NOMO-1 treated with DMSO at 0.1 percent for 48 hours (cell line): Measurements from ENCODE around the gene CAT.
"Not testable (repeated sequence)": the region's sequence is repeated elsewhere in the genome, so short reads cannot be mapped to it uniquely, and the experiment has no call there.

Experiments
- DNase-seq: peaks from one replicate; lab custom pipeline; 2025; ENCODE audit not compliant: unreplicated experiment; lab: John Stamatoyannopoulos, UW

CAT gene

GRCh38 chr11:34424826-34425225, 13.9 kb upstream of the CAT start:
- not testable (repeated sequence) for DNase-seq

GRCh38 chr11:34425360-34425759, 13.4 kb upstream of the CAT start:
- peak; percentile 71 for DNase-seq

GRCh38 chr11:34425867-34426266, 12.9 kb upstream of the CAT start:
- peak; percentile 98 for DNase-seq

DNA sequence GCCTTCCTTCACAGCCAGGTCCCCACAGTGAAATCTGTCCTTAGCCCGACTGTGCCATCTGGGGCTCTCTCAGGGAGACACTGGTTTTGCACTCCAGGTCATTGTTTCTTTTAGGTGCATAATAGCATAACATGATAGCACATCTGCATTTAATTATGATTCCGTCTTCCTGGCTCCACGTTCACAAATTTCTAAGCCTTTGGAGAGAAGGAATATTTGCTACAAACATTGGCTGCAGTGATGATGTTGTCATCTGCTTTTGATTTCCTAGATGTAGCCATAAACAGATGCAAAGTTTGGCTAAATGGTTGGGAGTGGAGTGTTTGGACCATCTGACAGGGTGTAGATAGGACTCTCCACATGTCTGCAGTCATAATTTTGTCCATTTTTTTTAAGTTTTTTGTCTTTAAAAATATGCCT, 12.0 kb upstream of the CAT start:
- DNase-seq = no peak

DNA sequence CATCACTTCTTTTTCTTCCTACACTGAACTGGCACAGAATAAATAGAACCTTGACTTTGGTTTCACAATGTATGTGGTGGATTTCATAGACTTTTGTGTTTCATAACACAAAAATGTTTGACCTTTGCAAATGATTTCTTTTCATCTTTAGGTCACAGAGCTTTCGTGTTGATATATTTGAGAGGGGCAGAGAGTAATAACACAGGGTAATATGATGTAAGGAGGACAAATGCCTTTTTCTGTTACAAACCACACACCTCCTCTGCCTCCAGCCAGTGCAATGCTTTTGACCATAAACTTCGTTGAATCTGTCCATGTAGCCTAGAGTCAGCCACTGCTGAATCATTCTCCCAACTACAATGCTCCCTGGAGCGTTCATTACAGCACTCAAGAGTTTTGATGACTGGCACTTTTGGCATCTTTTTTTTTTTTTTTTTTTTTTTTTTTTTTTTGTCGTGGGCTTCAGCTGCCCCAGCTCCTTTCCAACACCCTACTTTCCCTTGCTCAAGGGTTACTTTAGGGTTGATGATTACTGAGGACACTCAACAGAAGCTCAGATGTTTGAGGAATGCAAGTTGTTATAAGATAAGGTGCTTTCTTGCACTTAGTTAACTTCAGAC, 11.4 kb upstream of the CAT start:
- DNase-seq = peak; percentile 94

GRCh38 chr11:34431979-34432378, 6.8 kb upstream of the CAT start:
- DNase-seq = peak; percentile 87

- DNase-seq = peak; percentile 81
Observed at GRCh38 chr11:34432822-34433221, 5.9 kb upstream of the CAT start.

DNA sequence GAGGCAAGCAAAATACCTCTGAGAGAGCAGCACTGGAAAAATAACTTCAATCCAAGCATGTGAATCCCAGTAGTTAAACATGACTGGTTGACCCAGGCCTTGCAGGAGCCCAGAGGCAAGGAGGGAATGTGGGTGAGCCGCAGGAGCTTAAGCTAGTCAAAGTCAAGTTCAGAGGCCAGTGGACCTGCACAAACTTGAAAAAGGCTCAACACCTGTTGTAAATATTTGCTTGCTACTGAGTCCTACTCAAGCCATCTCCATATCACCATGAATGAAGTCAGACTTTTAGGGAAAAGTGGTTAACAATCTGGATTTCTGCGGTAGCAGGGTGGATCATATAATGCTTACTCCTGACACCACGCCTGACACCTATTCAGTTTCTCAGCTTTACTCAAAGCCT, 4.8 kb upstream of the CAT start:
- no peak for DNase-seq

GRCh38 chr11:34437224-34438125, 1.3 kb upstream of the CAT start:
- no peak for DNase-seq

DNA sequence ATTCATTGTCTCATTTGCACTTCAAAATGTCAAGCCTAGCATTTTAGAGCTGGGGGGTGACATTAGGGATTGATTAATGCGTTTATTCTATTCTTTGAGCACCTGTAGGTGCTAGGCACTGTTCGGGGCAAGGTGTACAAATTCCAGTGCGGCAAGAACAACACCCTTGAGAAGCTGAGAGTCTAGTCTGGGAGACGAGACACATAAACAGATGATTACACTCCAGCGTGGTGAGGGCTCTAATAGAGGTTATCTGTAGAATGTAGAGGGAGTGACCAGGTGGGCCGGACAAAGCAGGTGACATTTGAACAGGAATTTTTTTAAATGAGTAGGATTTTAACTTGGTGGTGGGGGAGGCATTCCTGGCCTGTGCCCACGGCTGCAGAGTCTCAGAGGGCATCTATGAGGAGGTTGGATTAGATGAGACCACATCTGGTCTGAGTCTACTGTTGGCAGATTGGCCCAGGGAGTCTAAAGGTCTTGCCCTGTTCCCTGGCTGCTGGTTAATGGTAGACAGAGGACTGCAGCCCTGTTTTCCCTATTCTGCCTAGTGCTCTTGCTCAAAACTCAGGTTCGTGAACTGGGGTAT, 970 bp downstream of the CAT start:
- no peak for DNase-seq

- no peak for DNase-seq
Observed at GRCh38 chr11:34441814-34442213, 3.1 kb downstream of the CAT start.

DNA sequence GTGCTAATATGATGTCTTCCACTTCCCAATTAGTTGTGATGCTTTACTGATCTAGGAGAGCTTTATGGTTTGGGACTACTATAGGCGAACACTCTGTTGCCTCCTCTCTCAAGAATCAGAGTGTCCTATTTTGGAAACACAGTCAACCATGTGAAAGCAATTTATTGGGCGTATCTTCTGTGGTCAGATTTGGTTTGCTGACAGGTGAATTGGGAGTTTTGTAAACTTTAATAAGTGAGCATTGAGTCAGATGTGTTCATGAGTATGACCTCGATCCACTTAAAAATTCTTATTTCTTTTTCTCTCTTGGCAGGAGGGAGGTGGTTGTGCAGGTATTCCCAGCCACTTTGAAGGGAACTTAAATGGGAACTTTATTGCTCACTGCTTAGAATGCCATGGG, 4.4 kb downstream of the CAT start:
- DNase-seq = no peak

GRCh38 chr11:34444428-34444827, 5.7 kb downstream of the CAT start:
- DNase-seq = no peak

GRCh38 chr11:34445956-34446355, 7.2 kb downstream of the CAT start:
- DNase-seq = peak; percentile 35

DNA sequence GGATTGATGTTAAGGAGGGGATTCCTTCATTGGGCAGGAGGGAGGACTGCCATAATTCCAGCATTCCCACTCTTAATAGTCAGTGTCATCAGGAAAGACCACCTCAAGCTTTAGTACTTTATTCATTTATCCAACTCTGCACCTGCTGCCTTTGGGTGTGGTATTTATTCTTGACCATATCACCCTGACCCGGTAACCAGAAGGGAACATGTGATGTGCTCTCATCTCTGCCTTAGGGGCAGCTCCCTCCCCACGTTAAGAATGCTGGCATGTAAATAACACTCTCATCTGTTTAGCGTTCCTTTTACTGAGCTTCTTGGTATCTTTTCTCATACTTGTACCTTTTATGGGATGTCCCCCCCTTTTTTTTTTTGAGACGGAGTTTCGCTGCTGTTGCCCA, 7.7 kb downstream of the CAT start:
- no peak for DNase-seq

DNA sequence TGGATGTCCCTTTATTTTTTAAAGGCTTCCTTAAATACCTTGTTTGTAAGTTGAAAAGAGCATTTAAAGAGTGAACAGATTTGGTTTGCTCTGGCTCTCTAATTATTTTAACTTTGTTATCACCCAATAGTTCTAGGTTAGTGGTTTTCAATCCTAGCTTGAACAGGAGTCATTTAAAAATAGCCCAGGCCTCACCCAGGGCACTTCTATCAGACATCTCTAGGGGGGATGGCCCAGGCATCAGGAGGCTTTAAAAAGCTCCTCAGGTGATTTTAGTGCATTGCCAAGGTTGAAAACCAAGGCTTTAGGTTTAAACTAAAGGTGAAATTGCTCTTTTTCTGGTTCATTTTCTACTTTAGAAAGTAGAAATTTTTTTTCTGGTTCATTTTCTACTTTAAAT, 8.3 kb downstream of the CAT start:
- DNase-seq = no peak

DNA sequence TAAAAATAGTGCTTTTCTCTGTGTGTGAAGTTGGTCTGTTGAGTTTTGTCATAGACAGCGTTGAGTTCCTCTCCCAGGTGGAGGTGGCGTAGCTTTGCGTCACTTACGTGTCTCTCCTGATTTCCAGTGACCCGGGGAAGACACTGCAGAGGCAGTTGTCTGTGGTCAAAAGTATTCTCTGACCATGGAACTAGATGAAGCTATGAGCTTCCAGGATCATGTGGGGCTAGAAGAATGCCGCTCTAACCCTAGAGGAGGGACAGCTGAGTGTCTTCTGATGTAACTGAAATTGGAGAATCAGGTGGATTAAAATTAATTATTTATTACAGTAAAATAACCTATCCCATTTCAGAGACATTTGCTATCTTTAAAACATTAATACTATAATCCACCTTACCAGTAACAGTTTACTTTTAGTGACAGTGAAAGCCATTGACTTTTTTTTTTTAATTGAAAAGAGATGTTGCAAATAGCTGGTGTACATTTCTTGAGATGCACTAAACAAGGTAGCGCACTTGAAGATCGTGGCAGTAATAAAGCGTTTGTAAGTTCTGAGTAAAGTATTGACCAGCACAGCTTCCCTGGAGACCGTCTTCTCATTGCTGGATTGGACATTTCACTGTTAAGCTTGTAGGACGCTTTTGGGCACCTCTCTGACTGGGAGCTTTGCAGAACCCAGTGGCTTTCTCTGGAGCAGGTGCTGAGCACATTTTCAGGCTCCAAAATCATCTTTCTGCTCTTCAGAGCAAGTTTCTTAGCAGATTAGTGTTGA, 9.7 kb downstream of the CAT start:
- no peak for DNase-seq

DNA sequence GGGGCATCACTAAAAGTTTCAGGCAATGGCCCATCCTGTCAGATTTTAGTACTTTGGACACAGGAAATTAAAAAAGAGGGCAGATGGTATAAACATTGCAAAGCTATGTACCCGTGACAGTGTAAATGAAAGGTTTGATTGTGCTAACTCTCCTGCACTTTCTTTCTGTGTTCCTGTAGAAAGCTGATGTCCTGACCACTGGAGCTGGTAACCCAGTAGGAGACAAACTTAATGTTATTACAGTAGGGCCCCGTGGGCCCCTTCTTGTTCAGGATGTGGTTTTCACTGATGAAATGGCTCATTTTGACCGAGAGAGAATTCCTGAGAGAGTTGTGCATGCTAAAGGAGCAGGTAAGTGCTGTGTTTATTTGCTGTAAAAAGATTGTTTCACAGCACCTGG, 10.3 kb downstream of the CAT start:
- DNase-seq = peak; percentile 65

DNA sequence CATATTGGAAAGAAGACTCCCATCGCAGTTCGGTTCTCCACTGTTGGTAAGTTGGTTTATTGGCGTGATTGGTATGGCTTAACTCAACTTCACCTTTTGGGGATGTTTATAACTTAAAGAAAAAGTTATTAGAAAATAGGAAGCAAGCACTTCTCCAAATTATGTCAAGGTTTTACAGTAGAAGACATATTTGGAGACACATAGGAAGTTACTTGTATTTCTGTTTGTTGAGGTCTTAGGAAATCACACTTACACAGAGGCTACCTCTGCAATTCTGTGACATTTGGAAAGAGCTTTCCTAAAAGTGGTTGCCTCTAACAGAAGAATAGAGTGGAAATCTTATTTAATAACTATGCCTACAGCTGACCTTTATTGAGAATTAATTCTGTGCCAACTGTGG, 12.3 kb downstream of the CAT start:
- DNase-seq = peak; percentile 88

DNA sequence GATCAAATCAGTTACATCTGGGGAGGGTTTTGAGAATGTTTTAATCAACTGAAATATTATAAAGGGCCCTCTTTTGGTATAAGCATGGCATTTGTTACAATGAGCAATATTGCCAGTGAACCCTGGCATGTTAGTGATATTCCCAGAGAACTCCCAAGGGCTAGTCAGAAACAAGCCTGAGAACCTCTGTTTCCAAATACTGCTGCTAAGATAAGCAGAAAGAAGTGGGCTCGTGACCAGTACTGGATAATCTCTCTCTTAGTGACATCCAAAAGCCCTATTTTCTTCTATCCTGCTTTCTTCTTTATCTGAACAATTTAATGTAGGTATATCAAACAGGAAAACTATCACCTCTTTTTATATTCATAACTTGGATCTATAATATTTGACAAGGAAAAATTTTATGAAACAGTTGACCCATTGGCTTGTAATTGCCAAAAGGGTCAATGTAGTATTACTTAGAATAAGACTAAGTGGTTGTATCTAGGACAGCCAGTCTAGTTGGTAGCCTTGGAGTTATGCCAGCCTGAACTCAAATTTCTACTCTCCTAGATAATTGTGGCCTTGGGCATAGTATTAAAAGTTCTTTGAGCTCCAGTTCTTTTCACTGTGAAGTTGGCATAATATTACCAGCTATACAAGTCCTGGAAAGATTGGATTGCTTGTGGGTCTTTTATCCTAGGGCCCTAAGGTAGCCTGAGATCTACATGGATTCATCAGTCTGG, 15.7 kb downstream of the CAT start:
- no peak for DNase-seq

GRCh38 chr11:34457607-34458006, 18.9 kb downstream of the CAT start:
- no peak for DNase-seq
